Osteoblast (primary cell): ENCODE data around the gene MACROD2. TPM values are rescaled to one million over a fixed set of nuclear protein-coding genes. Genes with fewer than 3 reads are reported as not detected.
"Not testable (repeated sequence)": the region's sequence is repeated elsewhere in the genome, so short reads cannot be mapped to it uniquely, and the experiment has no call there.

Source experiments
- DNase-seq: peaks from one replicate; pipeline ENCODE4 v3.0.0; 2011; ENCODE audit warnings: low spot score, mixed read lengths; ENCODE audit not compliant: insufficient read length; ENCODE audit errors: missing footprints
- H2AFZ ChIP-seq: 2 replicates; pipeline ENCODE4 v1.6.0; 2011; ENCODE audit warnings: mild to moderate bottlenecking, low read length
- H3K27ac ChIP-seq: 2 replicates; pipeline ENCODE4 v1.5.1; 2011; ENCODE audit warnings: mild to moderate bottlenecking, low read depth, low read length, moderate library complexity
- H3K27me3 ChIP-seq: 2 replicates; pipeline ENCODE4 v1.6.0; 2012; ENCODE audit warnings: mild to moderate bottlenecking, control low read depth, inconsistent platforms, low read length, moderate library complexity; ENCODE audit not compliant: insufficient read depth
- H3K36me3 ChIP-seq: 2 replicates; pipeline ENCODE4 v1.5.1; 2011; ENCODE audit warnings: mild to moderate bottlenecking, low read length, control low read depth, moderate library complexity; ENCODE audit not compliant: insufficient read depth
- H3K4me1 ChIP-seq: 2 replicates; pipeline ENCODE4 v1.5.1; 2011; ENCODE audit warnings: mild to moderate bottlenecking, low read length, control low read depth, moderate library complexity; ENCODE audit not compliant: insufficient read depth
- H3K4me2 ChIP-seq: 2 replicates; pipeline ENCODE4 v1.6.0; 2011; ENCODE audit warnings: mild to moderate bottlenecking, low read length; ENCODE audit not compliant: insufficient read depth
- H3K4me3 ChIP-seq: fragments of 200-600 bp; sonication (generic); 3 replicates; pipeline ENCODE4 v1.5.1; 2012; ENCODE audit warnings: mild to moderate bottlenecking, low read length, inconsistent platforms; ENCODE audit not compliant: insufficient read depth
- H3K79me2 ChIP-seq: 2 replicates; pipeline ENCODE4 v1.6.0; 2012; ENCODE audit warnings: mild to moderate bottlenecking, low read length, control low read depth, inconsistent platforms; ENCODE audit not compliant: insufficient read depth
- H3K9me3 ChIP-seq: 2 replicates; pipeline ENCODE4 v1.5.1; 2011; ENCODE audit warnings: low read depth, low read length, control low read depth
- H4K20me1 ChIP-seq: 2 replicates; pipeline ENCODE4 v1.6.0; 2012; ENCODE audit warnings: mild to moderate bottlenecking, low read length, control low read depth; ENCODE audit not compliant: insufficient read depth
- CTCF ChIP-seq: IDR thresholded peaks from 2 replicates; pipeline ENCODE4 v1.5.1; 2011; ENCODE audit warnings: mild to moderate bottlenecking, low read depth, low read length, moderate library complexity; ENCODE audit errors: extremely low read depth
- total RNA-seq: library from RNA; depleted of rRNA; stranded (reverse); fragments of >200 nt; gene quantifications from 2 replicates; pipeline ENCODE4 v1.2.3, GENCODE V29; 2012

The MACROD2 gene
- total RNA-seq, 1 donor: 4.0 TPM

DNA sequence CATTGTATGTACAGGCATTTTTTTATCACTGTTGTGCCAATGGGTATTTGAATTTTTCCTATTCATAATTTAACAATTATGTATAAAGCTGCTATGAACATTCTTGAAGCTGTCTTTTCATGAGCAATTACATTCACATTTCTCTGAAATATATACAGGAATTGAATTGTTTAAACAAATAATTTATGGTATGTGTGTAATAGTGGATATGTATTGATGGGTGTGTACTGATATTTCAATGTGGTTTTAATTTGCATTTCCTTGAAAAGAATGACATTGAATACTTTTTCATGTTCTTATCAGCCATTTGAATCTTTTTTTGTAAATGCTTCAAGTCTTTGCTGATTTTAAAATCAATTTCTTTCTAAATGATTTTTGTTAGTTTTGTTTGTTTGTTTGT lies 971.5 kb downstream of the MACROD2 start:
- Histone ChIP-seq H2AFZ (no peak overlapping the region), H3K36me3 (no peaks in the 10 kb centered on the region), H4K20me1 (no peaks in the 10 kb centered on the region), H3K4me3 (no peak overlapping the region), H3K4me2 (no peak overlapping the region), H3K4me1 (no peaks in the 10 kb centered on the region), H3K27me3 (no peaks in the 10 kb centered on the region), H3K9me3 (no peaks in the 10 kb centered on the region), H3K27ac (no peak overlapping the region), H3K79me2 (no peaks in the 10 kb centered on the region)
- no peak for DNase-seq
- TF ChIP-seq CTCF: no peak

DNA sequence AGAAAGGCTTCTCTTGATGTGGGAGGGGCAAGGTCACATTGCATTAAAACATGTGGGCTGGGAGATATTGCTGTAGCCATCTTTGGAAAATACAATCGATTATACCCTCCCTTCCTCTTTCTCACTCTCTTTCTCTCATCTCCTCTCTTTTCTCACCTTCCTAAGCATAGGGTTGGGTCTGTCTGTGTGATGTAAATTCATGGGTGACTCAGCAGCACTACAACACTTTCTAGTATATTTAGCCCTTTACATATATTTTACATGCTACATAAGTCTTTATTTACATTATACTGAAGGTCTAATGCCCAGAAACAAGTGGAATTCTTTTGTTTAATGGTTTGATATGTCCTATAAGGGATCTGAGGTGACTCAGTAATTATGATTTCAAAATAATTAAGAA lies 976.9 kb downstream of the MACROD2 start:
- Histone ChIP-seq H2AFZ (no peak overlapping the region), H3K79me2 (no peaks in the 10 kb centered on the region), H3K27me3 (no peaks in the 10 kb centered on the region), H3K36me3 (no peaks in the 10 kb centered on the region), H4K20me1 (no peaks in the 10 kb centered on the region), H3K4me1 (no peaks in the 10 kb centered on the region), H3K4me2 (no peak overlapping the region), H3K4me3 (no peak overlapping the region), H3K27ac (no peak overlapping the region), H3K9me3 (peaks cover 2% of the 10 kb centered on the region)
- peak; percentile 19 for DNase-seq
- TF ChIP-seq CTCF: no peak

DNA sequence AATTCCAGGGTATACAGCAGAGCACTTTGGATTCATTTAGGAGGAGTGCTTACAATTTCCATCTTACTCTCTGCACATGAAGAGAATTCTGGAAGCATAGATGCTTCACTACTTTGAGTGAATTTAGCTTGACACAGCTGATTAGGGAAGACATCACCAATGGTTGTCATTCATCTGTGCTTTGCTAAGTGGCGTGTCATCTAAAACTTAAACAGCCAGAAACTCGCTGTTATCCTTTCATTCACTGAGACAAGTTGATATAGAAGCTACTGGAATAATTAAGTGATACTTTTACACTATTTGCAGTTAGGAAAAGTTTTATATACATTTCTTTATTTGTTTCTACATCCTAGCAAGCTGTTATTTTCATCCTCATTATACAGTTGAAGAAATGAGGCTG lies 977.4 kb downstream of the MACROD2 start:
- H3K9me3 ChIP-seq: peaks cover 2% of the 10 kb centered on the region
- no peaks in the 10 kb centered on the region for H4K20me1 ChIP-seq
- DNase-seq: no peak
- H2AFZ ChIP-seq: no peak overlapping the region
- no peak for TF ChIP-seq CTCF
- H3K4me1 ChIP-seq: no peaks in the 10 kb centered on the region
- no peak overlapping the region for H3K4me2 ChIP-seq
- no peak overlapping the region for H3K4me3 ChIP-seq
- H3K27ac ChIP-seq: no peak overlapping the region
- H3K36me3 ChIP-seq: no peaks in the 10 kb centered on the region
- no peaks in the 10 kb centered on the region for H3K27me3 ChIP-seq
- H3K79me2 ChIP-seq: no peaks in the 10 kb centered on the region

- no peaks in the 10 kb centered on the region for H3K79me2 ChIP-seq
- no peak overlapping the region for H2AFZ ChIP-seq
- no peak for DNase-seq
- no peak overlapping the region for H3K4me3 ChIP-seq
- no peak overlapping the region for H3K4me2 ChIP-seq
- TF ChIP-seq CTCF: no peak
- no peaks in the 10 kb centered on the region for H3K36me3 ChIP-seq
- H3K27ac ChIP-seq: no peak overlapping the region
- H3K4me1 ChIP-seq: no peaks in the 10 kb centered on the region
- H4K20me1 ChIP-seq: no peaks in the 10 kb centered on the region
- H3K27me3 ChIP-seq: no peaks in the 10 kb centered on the region
- peaks cover 1% of the 10 kb centered on the region for H3K9me3 ChIP-seq
These were observed 984.2 kb downstream of the MACROD2 start for GRCh38 chr20:14979453-14979986.

DNA sequence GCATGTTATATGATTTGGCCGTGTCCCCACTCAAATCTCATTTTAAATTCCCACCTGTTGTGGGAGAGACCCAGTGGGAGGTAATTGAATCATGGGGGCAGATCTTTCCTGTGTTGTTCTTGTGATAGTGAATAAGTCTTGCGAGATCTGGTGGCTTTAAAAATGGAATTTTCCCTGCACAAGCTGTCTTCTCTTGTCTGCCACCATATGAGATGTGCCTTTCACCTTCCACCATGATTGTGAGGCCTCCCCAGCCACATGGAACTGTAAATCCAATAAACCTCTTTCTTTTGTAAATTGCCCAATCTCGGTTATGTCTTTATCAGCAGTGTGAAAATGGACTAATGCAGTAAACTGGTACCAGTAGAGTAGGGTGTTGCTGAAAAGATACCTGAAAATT lies 986.2 kb downstream of the MACROD2 start:
- not testable (repeated sequence) for H3K79me2 ChIP-seq, H3K4me2 ChIP-seq

DNA sequence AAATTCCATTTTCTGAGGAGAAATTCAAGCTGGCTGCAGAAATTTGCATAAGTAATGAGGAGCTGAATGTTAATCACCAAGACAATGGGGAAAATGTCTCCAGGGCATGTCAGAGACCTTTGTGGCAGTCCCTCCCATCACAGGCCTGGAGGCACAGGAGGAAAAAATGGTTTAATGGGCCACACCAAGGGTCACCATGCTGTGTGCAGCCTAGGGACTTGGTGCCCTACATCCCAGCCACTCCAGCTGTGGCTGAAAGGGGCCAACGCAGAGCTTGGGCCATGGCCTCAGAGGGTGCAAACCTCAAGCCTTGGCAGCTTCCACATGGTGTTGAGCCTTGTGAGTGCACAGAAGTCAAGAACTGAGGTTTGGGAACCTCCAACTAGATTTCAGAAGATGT lies 987.0 kb downstream of the MACROD2 start:
- H3K4me2 ChIP-seq, H3K79me2 ChIP-seq, H3K4me1 ChIP-seq, DNase-seq, H3K27ac ChIP-seq, H2AFZ ChIP-seq, H3K4me3 ChIP-seq, H4K20me1 ChIP-seq, H3K9me3 ChIP-seq, H3K36me3 ChIP-seq, H3K27me3 ChIP-seq: not testable (repeated sequence)

More for the DNA sequence above, 986.2 kb downstream of the MACROD2 start:
- DNase-seq, H3K4me1 ChIP-seq, H3K27ac ChIP-seq, H2AFZ ChIP-seq, H3K4me3 ChIP-seq, H4K20me1 ChIP-seq, H3K27me3 ChIP-seq, H3K36me3 ChIP-seq, H3K9me3 ChIP-seq: not testable (repeated sequence)
